IPS DF 19.7 (cell line): ENCODE data around the gene SRXN1.

ENCODE experiments used
- DNase-seq: peaks from one replicate; pipeline ENCODE4 v3.0.0-alpha.2; 2013; ENCODE audit warnings: low read depth, low spot score

The SRXN1 gene

GRCh38 chr20:675453-676314, 22.7 kb upstream of the SRXN1 start, which contains the start of gene SCRT2:
Gene SCRT2 (minus strand): TSS chr20:675802. CDS start chr20:675601, 201 bp downstream.
- DNase-seq = no peak

- no peak for DNase-seq
Observed at GRCh38 chr20:675033-675452, 22.0 kb upstream of the SRXN1 start.

GRCh38 chr20:673603-674001, 20.6 kb upstream of the SRXN1 start:
- no peak for DNase-seq

- no peak for DNase-seq
Observed at GRCh38 chr20:672963-673602, 20.1 kb upstream of the SRXN1 start.

- no peak for DNase-seq
Observed at GRCh38 chr20:671252-672030, 18.4 kb upstream of the SRXN1 start.

GRCh38 chr20:669573-669972, 16.6 kb upstream of the SRXN1 start:
- DNase-seq = no peak

GRCh38 chr20:668638-669037, 15.6 kb upstream of the SRXN1 start:
- no peak for DNase-seq

- no peak for DNase-seq
Observed at GRCh38 chr20:668050-668449, 15.1 kb upstream of the SRXN1 start.

- no peak for DNase-seq
Observed at GRCh38 chr20:667351-668034, 14.5 kb upstream of the SRXN1 start.

- DNase-seq = no peak
Observed at GRCh38 chr20:666877-667276, 13.9 kb upstream of the SRXN1 start.

GRCh38 chr20:665276-665675, 12.3 kb upstream of the SRXN1 start:
- no peak for DNase-seq

- no peak for DNase-seq
Observed at GRCh38 chr20:664576-664975, 11.6 kb upstream of the SRXN1 start.

- DNase-seq = no peak
Observed at GRCh38 chr20:664151-664550, 11.2 kb upstream of the SRXN1 start.

- DNase-seq = no peak
Observed at GRCh38 chr20:663315-664090, 10.5 kb upstream of the SRXN1 start.

- DNase-seq = no peak
Observed at GRCh38 chr20:662277-663192, 9.5 kb upstream of the SRXN1 start.

GRCh38 chr20:661474-662270, 8.7 kb upstream of the SRXN1 start:
- no peak for DNase-seq

- DNase-seq = no peak
Observed at GRCh38 chr20:658731-659291, 5.8 kb upstream of the SRXN1 start.

- DNase-seq = no peak
Observed at GRCh38 chr20:658202-658601, 5.2 kb upstream of the SRXN1 start.
